AG04449 (cell line): ENCODE measurements around the gene CKM.

Experiments used
- CTCF ChIA-PET: fragments of 350-600 bp; formaldehyde crosslinking; extraction: SDS; loops from one replicate; lab custom pipeline; 2021; ENCODE audit warnings: antibody characterized with exemption; lab: Yijun Ruan, JAX
- POLR2A ChIA-PET: fragments of 400-600, 350-600 bp; formaldehyde crosslinking; extraction: SDS; loops from one replicate; lab custom pipeline; 2020; ENCODE audit warnings: antibody characterized with exemption, inconsistent platforms; lab: Yijun Ruan, JAX
- DNase-seq: peaks from one replicate; pipeline ENCODE4 v3.0.0-alpha.2; 2010; ENCODE audit warnings: low read depth, low spot score
- H3K4me3 ChIP-seq: 2 replicates; pipeline ENCODE4 v1.5.1; 2011; ENCODE audit warnings: low read depth, mild to moderate bottlenecking, control low read depth, low read length
- TF ChIP-seq, protein P1 (sequence below): IDR thresholded peaks from one replicate; pipeline ENCODE4 v1.5.1; 2011; ENCODE audit warnings: mild to moderate bottlenecking, moderate library complexity, low read length, control low read depth, inconsistent platforms; ENCODE audit not compliant: insufficient read depth; ENCODE audit errors: missing control alignments

Gene CKM

DNA sequence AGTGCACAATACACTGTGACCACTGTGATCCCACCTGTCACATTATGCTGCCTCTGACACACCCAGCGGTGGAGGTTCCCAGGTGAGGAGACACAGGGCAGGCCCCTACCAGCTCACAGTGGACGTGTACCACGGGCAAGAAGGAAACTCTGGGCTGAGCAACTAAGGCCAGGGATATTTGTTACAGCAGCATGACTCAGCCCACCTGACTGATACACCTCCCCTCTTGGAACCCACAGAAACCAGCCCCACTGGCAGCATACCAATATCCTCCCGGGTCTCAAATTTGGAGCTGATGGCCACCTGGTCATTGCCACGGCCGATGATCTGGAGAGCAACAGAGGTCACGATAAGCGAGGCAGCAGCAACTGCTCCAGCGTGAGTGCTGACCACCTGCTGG is 32.7 kb upstream of the CKM start:
- CTCF ChIA-PET = interaction anchor here (0.6 to 1.8 kb wide), 4 partner anchors 10 to 18 kb away, joined by 3 to 5 read pairs (median 4); no protein-coding TSS in a partner anchor
- POLR2A ChIA-PET = no interaction called here
- no peak overlapping the region for H3K4me3 ChIP-seq
- TF ChIP-seq, protein P1, sequence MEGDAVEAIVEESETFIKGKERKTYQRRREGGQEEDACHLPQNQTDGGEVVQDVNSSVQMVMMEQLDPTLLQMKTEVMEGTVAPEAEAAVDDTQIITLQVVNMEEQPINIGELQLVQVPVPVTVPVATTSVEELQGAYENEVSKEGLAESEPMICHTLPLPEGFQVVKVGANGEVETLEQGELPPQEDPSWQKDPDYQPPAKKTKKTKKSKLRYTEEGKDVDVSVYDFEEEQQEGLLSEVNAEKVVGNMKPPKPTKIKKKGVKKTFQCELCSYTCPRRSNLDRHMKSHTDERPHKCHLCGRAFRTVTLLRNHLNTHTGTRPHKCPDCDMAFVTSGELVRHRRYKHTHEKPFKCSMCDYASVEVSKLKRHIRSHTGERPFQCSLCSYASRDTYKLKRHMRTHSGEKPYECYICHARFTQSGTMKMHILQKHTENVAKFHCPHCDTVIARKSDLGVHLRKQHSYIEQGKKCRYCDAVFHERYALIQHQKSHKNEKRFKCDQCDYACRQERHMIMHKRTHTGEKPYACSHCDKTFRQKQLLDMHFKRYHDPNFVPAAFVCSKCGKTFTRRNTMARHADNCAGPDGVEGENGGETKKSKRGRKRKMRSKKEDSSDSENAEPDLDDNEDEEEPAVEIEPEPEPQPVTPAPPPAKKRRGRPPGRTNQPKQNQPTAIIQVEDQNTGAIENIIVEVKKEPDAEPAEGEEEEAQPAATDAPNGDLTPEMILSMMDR = no peak
- DNase-seq = no peak

DNA sequence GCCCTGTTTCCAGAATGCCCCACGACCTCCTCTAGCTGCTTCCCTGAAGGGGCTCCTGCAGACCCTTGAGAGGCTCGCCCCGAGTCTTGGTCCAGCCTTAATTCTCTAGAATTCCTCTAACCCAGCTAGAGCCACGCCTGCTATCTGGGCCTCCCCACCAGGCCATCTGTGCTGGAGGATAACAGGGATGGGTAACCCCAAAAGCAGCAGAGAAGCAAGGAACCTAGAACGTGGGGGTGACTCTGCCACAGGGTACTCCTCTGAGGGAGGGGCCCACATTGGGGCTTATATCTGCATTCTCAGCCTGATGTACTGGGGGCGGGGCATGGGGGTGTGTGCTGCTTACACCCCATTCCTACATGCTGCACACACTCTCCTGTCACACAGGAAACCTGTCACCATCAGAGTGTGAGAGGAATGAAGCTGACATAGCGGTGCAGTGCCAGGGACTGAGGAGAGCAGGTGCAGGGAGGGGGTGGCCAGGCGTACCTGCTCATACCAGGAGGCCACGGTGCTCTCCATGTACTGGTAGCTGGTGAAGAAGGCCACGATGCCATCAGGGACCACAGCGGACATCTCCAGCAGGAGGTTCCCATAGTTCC is 31.7 kb upstream of the CKM start:
- CTCF ChIA-PET = interaction anchor here (0.6 to 1.0 kb wide), 2 partner anchors 15 to 17 kb away, joined by 3 read pairs; no protein-coding TSS in a partner anchor
- no peak for DNase-seq
- TF ChIP-seq, protein P1 = no peak
- POLR2A ChIA-PET = no interaction called here
- H3K4me3 ChIP-seq = no peak overlapping the region

DNA sequence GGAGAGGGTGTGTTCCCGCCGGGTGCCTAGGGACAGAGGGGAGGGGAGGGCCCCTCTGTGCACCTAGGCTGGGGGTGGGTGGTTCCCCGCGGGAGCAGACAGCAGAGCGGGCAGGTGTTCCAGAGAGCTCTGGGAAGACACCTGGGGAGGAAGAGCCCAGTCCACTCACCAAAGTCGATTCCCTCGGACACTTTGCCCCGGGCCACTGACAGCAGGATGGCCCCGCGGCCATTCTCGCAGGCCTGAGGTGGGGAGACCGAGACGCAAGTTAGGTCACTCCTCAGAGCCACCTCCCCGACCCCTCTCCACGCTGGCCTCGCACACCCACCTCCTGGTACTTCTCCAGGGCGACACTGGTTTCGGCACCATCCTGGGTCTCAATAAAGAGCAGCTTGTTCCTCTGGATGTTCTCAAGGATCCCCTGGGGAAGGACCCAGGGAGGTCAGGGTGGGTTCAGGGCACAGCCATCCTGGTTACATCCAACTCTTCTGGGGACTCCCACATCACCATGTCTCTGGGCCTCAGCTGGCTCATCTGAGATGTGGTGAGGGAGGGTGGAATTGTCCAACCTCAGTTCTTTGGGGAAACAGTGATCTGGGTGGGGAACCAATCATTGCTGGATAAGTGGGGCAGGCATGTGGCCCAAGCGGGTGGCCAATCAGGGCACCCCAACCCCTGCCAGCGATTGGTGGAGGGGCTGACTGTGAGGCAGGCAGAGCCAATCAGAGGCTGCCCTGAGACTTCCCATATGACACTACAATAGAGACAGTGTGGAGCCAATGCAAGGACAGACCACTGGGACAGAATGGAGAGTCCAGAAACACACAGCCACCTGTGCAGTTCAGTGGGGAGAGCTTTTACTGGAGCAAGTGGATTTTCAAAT is 30.5 kb upstream of the CKM start:
- H3K4me3 ChIP-seq = no peak overlapping the region
- CTCF ChIA-PET = interaction anchor here (0.7 to 3.0 kb wide), 4 partner anchors 14 to 207 kb away, joined by 3 to 18 read pairs (median 4); partner anchors contain the start of gene PPP1R13L
- TF ChIP-seq, protein P1 = no peak
- no peak for DNase-seq
- POLR2A ChIA-PET = no interaction called here

GRCh38 chr19:45352471-45352870 is 29.8 kb upstream of the CKM start:
- CTCF ChIA-PET = interaction anchor here (1.8 to 3.0 kb wide), 2 partner anchors 14 to 52 kb away, joined by 5 to 18 read pairs; partner anchors contain the start of gene PPP1R13L
- POLR2A ChIA-PET = no interaction called here
- TF ChIP-seq, protein P1 = no peak

GRCh38 chr19:45352062-45352461 is 29.4 kb upstream of the CKM start:
- TF ChIP-seq, protein P1 = no peak
- no peak for DNase-seq
- H3K4me3 ChIP-seq = no peak overlapping the region
- POLR2A ChIA-PET = no interaction called here
- CTCF ChIA-PET = interaction anchor here (1.8 to 3.0 kb wide), 2 partner anchors 13 to 52 kb away, joined by 5 to 18 read pairs; partner anchors contain the start of gene PPP1R13L

More at GRCh38 chr19:45352471-45352870, 29.8 kb upstream of the CKM start:
- no peak for DNase-seq
- H3K4me3 ChIP-seq = no peak overlapping the region
